Keratinocyte (primary cell): Measurements from ENCODE around the gene KTN1. TPM values are rescaled to one million over a fixed set of nuclear protein-coding genes. Genes with fewer than 3 reads are reported as not detected.

Experiments used
- DNase-seq: peaks from one replicate; pipeline ENCODE4 v3.0.0-alpha.2; 2011; ENCODE audit warnings: low read depth, missing footprints, low spot score
- FAIRE-seq: peaks from 2 replicates; lab custom pipeline; 2011; peaks lifted over from hg19 to GRCh38; lab: Jason Lieb, UNC
- H2AFZ ChIP-seq: 2 replicates; pipeline ENCODE4 v1.6.0; 2012; ENCODE audit warnings: low read length, control low read depth, inconsistent platforms; ENCODE audit not compliant: control insufficient read depth
- H3K27ac ChIP-seq: 2 replicates; pipeline ENCODE4 v1.5.1; 2011; ENCODE audit warnings: low read length; ENCODE audit not compliant: control insufficient read depth, insufficient read depth
- H3K27me3 ChIP-seq: 3 replicates; pipeline ENCODE4 v1.6.0; 2011; ENCODE audit warnings: low read length; ENCODE audit not compliant: control insufficient read depth, insufficient read depth; ENCODE audit errors: extremely low read depth
- H3K36me3 ChIP-seq, 2 experiments: 2 replicates in 1 of 2; 3 replicates in 1 of 2; pipeline ENCODE4 v1.5.1; 2011; ENCODE audit warnings: low read length in 2 of 2, mild to moderate bottlenecking in 1 of 2; ENCODE audit not compliant: control insufficient read depth in 2 of 2, insufficient read depth in 2 of 2; ENCODE audit errors: extremely low read depth in 1 of 2
- H3K4me1 ChIP-seq: 3 replicates; pipeline ENCODE4 v1.5.1; 2011; ENCODE audit warnings: low read length; ENCODE audit not compliant: control insufficient read depth, insufficient read depth; ENCODE audit errors: extremely low read depth
- H3K4me2 ChIP-seq: 3 replicates; pipeline ENCODE4 v1.6.0; 2011; ENCODE audit warnings: low read depth, low read length; ENCODE audit not compliant: control insufficient read depth, insufficient read depth; ENCODE audit errors: extremely low read depth
- H3K4me3 ChIP-seq, 3 experiments: fragments of 200-600 bp in 1 of 3; sonication (generic) in 1 of 3; 2 replicates in 2 of 3; 3 replicates in 1 of 3; pipeline ENCODE4 v1.5.1; 2011 to 2016; ENCODE audit warnings: low read length in 3 of 3, mild to moderate bottlenecking in 3 of 3, control low read depth in 2 of 3, inconsistent platforms in 1 of 3, low read depth in 1 of 3, mixed read lengths in 1 of 3, mixed run types in 1 of 3, moderate library complexity in 1 of 3; ENCODE audit not compliant: control insufficient read depth in 2 of 3, insufficient read depth in 2 of 3; ENCODE audit errors: extremely low read depth in 1 of 3
- H3K79me2 ChIP-seq: 2 replicates; pipeline ENCODE4 v1.6.0; 2012; ENCODE audit warnings: low read length; ENCODE audit not compliant: control insufficient read depth, insufficient read depth
- H3K9ac ChIP-seq: 3 replicates; pipeline ENCODE4 v1.6.0; 2011; ENCODE audit warnings: low read length; ENCODE audit not compliant: control insufficient read depth, insufficient read depth; ENCODE audit errors: extremely low read depth
- H3K9me1 ChIP-seq: 3 replicates; pipeline ENCODE4 v1.6.0; 2011; ENCODE audit warnings: low read length; ENCODE audit not compliant: control insufficient read depth, insufficient read depth; ENCODE audit errors: extremely low read depth
- H3K9me3 ChIP-seq: 2 replicates; pipeline ENCODE4 v1.5.1; 2012; ENCODE audit warnings: low read depth, low read length; ENCODE audit not compliant: control insufficient read depth
- H4K20me1 ChIP-seq: 3 replicates; pipeline ENCODE4 v1.6.0; 2011; ENCODE audit warnings: low read length; ENCODE audit not compliant: control insufficient read depth, insufficient read depth; ENCODE audit errors: extremely low read depth
- CTCF ChIP-seq, 3 experiments: IDR thresholded peaks in 1 of 3; conservative IDR thresholded peaks in 1 of 3; optimal IDR thresholded peaks in 1 of 3; 2 replicates in 2 of 3; 3 replicates in 1 of 3; pipeline versions ENCODE3 to v1.5.1; 2011; ENCODE audit warnings: low read length in 3 of 3, mild to moderate bottlenecking in 3 of 3, moderate library complexity in 2 of 3, control low read depth in 1 of 3, inconsistent platforms in 1 of 3; ENCODE audit not compliant: insufficient read depth in 2 of 3; ENCODE audit errors: extremely low read depth in 1 of 3
- EZH2 ChIP-seq: IDR thresholded peaks from one replicate; pipeline ENCODE4 v1.6.1; 2012; ENCODE audit warnings: inconsistent platforms, mild to moderate bottlenecking, low read length, moderate library complexity
- dilution Hi-C: fragments of 300-500 bp; cut with MboI; formaldehyde crosslinking; loops from one replicate; pipeline ENCODE4 v1.7.0; 2020; ENCODE audit warnings: low sequenced_read_pairs; ENCODE audit not compliant: extremely low pct_ligation_motif_present
- polyA plus RNA-seq, 5 experiments: library from polyadenylated mRNA; depleted of rRNA in 3 of 5; stranded (reverse) in 3 of 5; stranded (forward) in 1 of 5; unstranded in 1 of 5; fragments of >200 nt; gene quantifications; 1 replicate in 1 of 5; 2 replicates in 3 of 5; 3 replicates in 1 of 5; pipeline versions ENCODE4 v1.2.1 to v1.2.3, GENCODE V29; 2011 to 2012; ENCODE audit warnings: missing spikeins in 2 of 5, low read depth in 1 of 5, low replicate concordance in 1 of 5

The KTN1 gene
- polyA plus RNA-seq, 1 donor (not counting 4 experiments of a cell fraction or from before 2014, with no cell fraction given), result 121 TPM

DNA sequence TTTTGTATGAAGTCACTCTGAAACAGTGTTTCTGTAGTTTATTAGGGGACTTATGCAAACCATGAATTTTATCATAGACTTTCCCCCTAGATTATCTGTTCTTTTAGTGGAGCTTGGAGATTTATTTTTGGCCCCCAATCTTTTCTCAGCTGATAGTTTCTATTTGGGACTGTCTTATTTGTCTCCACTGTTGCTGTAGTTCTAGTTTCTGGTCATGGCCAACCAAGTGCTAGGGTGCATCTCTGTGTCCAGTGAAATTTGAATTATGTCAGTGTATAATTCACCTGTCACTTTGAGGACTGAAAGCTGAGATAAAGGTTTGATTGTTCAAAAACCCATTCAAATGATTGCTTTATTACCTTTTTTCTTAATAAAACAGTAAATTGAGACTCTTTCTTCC is 61.3 kb downstream of the KTN1 start:
- no peak overlapping the region for H3K4me2 ChIP-seq
- H3K27me3 ChIP-seq, result no peaks in the 10 kb centered on the region
- no peak overlapping the region for H2AFZ ChIP-seq
- H3K9me1 ChIP-seq, result no peaks in the 10 kb centered on the region
- DNase-seq, result no peak
- no peaks in the 10 kb centered on the region for H3K79me2 ChIP-seq
- H3K36me3 ChIP-seq, result peaks cover 7 to 13% of the 10 kb centered on the region in 2 experiments
- no peak overlapping the region for H3K4me3 ChIP-seq
- no peaks in the 10 kb centered on the region for H3K4me1 ChIP-seq
- H3K9me3 ChIP-seq, result no peaks in the 10 kb centered on the region
- H3K27ac ChIP-seq, result no peak overlapping the region
- no peaks in the 10 kb centered on the region for H4K20me1 ChIP-seq
- no peak for FAIRE-seq
- no peak overlapping the region for H3K9ac ChIP-seq
- dilution Hi-C loops, result no loop called here
- TF ChIP-seq CTCF (optimal IDR thresholded peaks at IDR 0.05 in 1 of 3, IDR thresholded peaks at IDR 0.05 in 1 of 3, conservative IDR thresholded peaks at IDR 0.05 in 1 of 3; ENCODE audit: extremely low read depth in 1 of 3, insufficient read depth in 2 of 3, low read length in 3 of 3) (no peak), EZH2 (no peak)

GRCh38 chr14:55641954-55642353 is 61.9 kb downstream of the KTN1 start:
- no peak overlapping the region for H3K4me2 ChIP-seq
- no peak overlapping the region for H3K9ac ChIP-seq
- H4K20me1 ChIP-seq, result no peaks in the 10 kb centered on the region
- DNase-seq (no peak), FAIRE-seq (no peak)
- no peak overlapping the region for H3K27ac ChIP-seq
- H3K9me1 ChIP-seq, result no peaks in the 10 kb centered on the region
- no peak overlapping the region for H2AFZ ChIP-seq
- H3K4me3 ChIP-seq, result no peak overlapping the region
- no peaks in the 10 kb centered on the region for H3K27me3 ChIP-seq
- H3K9me3 ChIP-seq, result no peaks in the 10 kb centered on the region
- H3K36me3 ChIP-seq, result peaks cover 6 to 9% of the 10 kb centered on the region in 2 experiments
- no peak for TF ChIP-seq CTCF (optimal IDR thresholded peaks at IDR 0.05 in 1 of 3, IDR thresholded peaks at IDR 0.05 in 1 of 3, conservative IDR thresholded peaks at IDR 0.05 in 1 of 3; ENCODE audit: extremely low read depth in 1 of 3, insufficient read depth in 2 of 3, low read length in 3 of 3)
- no peak for TF ChIP-seq EZH2
- dilution Hi-C loops, result no loop called here
- H3K79me2 ChIP-seq, result no peaks in the 10 kb centered on the region
- no peaks in the 10 kb centered on the region for H3K4me1 ChIP-seq
